Measurements from ENCODE around the gene HES3. TPM values are rescaled to one million over a fixed set of nuclear protein-coding genes. Genes with fewer than 3 reads are reported as not detected.

The HES3 gene, protein sequence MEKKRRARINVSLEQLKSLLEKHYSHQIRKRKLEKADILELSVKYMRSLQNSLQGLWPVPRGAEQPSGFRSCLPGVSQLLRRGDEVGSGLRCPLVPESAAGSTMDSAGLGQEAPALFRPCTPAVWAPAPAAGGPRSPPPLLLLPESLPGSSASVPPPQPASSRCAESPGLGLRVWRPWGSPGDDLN
- polyA plus RNA-seq (2013, experiment 1 of 4) = 22.3 TPM
- polyA plus RNA-seq (2013, experiment 2 of 4) = 28.2 TPM
- polyA plus RNA-seq (2013, experiment 3 of 4) = 53.8 TPM
- 47.1 TPM for polyA plus RNA-seq (2013, experiment 4 of 4)

DNA sequence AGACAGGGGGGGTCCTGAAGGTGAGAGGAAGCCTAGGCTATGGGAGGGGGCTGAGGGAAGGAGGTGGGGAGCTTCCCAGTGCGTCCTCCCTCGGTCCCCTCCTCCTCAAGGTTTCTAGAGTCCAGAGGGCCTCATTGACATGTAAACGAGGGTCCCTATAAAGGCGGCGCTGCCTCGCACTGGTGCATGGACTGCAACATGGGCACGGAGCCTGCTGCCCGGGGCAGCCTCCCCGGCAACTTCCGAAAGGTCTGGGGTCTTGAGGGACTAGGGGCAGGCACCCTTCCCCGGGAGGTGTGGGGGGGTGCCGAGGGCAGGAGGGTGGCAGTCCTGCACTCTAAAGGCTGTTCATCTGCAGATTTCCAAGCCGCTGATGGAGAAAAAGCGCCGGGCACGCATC, at the start of gene HES3:
HES3 (plus strand) TSS at position 187 of the 400 bp plus-strand sequence; CDS start at position 374, 187 bp downstream.
- WGBS, 2 experiments = 1% methylated on average over 16 of the region's 16 CpGs
- Histone ChIP-seq H3K9me3 (ENCODE audit: control insufficient read depth, low read length) (no peaks in the 10 kb centered on the region), H3K27ac (ENCODE audit: insufficient read depth, low read depth, low read length, poor library complexity, severe bottlenecking) (peak within 1 kb of the TSS; percentile 38), H3K36me3 (ENCODE audit: control insufficient read depth, insufficient read depth, low read length) (no peaks in the 10 kb centered on the region), H3K4me3 (ENCODE audit: insufficient read depth, low read depth, low read length) (peak within 1 kb of the TSS; percentile 61), H3K27me3 (ENCODE audit: control insufficient read depth, insufficient read depth, low read length, poor library complexity, severe bottlenecking) (peaks cover 68% of the 10 kb centered on the region), H3K4me1 (ENCODE audit: control insufficient read depth, insufficient read depth, low read length) (peaks cover 47% of the 10 kb centered on the region)

DNA sequence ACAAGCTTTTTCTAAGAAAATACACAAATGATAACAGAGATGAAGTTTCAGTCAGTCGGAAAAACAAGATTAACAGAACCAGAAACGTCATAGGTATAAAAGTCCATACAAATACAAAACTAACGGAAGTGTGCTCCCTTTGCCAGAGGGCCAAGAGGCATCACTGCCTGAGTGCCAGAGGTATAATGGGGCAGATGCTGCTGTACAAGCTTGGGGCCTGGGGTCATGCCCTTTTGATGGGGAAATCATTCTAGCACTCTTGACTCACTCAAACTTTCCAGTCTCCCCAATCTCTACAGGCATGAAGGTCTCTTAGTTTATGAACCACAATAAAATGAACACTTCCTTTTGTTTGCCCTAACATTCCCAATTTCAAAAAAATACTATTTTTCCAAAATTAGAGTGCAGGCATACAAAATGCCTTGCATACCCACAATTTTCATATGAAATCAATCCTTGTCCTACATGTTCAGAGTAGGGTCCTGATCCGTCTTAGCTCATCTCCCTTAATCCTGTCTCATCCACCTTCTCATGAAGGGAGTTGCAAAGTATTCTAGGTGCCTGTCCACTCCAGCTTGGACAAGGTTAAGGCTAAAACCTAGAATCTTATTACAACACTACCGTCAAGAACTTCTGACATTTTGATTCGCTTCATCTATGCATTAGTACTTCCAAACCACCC, 46.1 kb upstream of the HES3 start:
- Histone ChIP-seq H3K36me3 (ENCODE audit: control insufficient read depth, insufficient read depth, low read length) (peaks cover 17% of the 10 kb centered on the region), H3K27ac (ENCODE audit: insufficient read depth, low read depth, low read length, poor library complexity, severe bottlenecking) (no peak overlapping the region), H3K4me3 (ENCODE audit: insufficient read depth, low read depth, low read length) (peak overlapping the region; percentile 80), H3K27me3 (ENCODE audit: control insufficient read depth, insufficient read depth, low read length, poor library complexity, severe bottlenecking) (no peaks in the 10 kb centered on the region), H3K9me3 (ENCODE audit: control insufficient read depth, low read length) (no peaks in the 10 kb centered on the region), H3K4me1 (ENCODE audit: control insufficient read depth, insufficient read depth, low read length) (peaks cover 13% of the 10 kb centered on the region)
- 79 to 81% methylated on average over 6 of the region's 6 CpGs for WGBS, 2 experiments

DNA sequence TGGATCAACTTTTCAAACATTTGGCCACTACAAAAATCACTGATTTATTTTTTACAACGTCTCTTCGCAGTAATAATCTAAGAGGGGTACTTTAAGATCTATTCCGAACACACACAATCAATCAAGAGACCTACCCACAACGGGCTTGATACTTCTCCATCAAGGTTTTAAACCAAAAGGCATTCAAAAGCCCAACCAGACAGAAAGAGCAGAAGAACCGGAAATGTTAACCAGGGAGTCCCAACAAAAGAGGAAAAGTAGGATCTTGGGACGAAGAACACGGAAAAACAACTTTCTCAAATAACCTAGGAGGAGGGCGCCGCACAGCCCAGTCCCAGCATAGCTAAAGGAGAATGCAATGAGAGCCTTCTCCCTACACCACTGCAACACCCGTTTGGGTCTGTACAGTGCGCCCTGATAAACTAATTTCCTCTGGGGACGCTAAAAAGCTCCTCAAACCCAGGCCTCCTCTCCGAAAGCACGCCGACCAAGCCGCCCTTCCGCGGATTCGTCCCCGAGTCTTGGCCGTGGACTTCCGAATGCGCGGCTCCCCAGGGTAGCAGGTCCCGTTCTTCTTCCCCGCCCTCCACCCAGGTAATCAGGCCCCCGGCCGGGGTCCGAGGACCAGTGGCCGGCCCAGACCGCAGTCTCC, 45.2 kb upstream of the HES3 start:
- H3K4me1 ChIP-seq (ENCODE audit: control insufficient read depth, insufficient read depth, low read length) = peaks cover 13% of the 10 kb centered on the region
- H3K27ac ChIP-seq (ENCODE audit: insufficient read depth, low read depth, low read length, poor library complexity, severe bottlenecking) = peak overlapping the region; percentile 11

DNA sequence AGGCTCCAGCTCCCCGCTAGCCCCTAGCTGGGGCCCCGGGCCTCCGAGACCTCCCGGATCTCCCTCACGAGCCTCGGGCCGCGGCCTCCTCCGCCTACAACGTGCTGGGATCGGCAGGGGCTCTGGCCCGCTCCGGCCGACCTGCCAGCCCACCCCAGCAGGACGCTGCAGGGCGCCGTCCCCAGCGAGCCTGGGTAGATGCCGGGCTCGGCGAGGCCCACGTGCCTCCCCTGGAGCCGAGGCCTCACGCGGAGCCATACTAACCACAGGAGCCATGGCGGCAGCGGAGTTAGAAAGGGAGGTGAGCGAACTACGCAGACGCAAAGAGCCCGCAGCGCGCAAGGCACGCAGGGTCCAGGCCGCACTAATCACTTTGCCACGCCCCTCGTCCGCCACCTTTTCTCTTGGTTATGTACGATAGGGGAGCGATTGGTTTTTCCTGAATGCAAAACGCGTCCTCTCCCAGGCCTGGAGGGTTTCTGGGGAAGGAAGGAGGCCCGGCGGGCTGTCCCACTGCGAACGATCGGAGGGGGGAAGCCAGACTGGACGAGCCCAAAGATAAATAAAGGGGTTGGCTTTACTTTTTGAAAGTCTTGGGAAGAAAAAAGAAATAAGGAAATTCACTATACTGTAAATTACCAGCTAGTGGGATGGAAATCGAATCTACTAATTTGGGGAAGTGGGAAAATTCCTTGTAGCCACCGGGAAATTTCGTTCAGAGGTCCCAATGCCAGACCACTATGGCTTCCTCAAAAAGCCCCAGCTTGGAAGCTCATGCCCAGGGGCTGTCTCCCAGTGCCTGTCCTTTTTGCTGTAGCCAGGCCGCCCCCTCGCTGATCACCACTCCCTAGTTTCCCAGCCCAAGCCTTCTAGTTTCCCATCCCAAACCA, 44.4 kb upstream of the HES3 start, which contains the start of gene RPL22:
RPL22 (minus strand) TSS at position 298 of the 890 bp plus-strand sequence; CDS start at position 276, 22 bp downstream.
- peaks cover 13% of the 10 kb centered on the region for H3K4me1 ChIP-seq (ENCODE audit: control insufficient read depth, insufficient read depth, low read length)
- H3K9me3 ChIP-seq (ENCODE audit: control insufficient read depth, low read length) = no peaks in the 10 kb centered on the region
- H3K27me3 ChIP-seq (ENCODE audit: control insufficient read depth, insufficient read depth, low read length, poor library complexity, severe bottlenecking) = no peaks in the 10 kb centered on the region
- WGBS, 2 experiments = 1% methylated on average over 53 of the region's 53 CpGs
- peak within 1 kb of the TSS; percentile 80 for H3K4me3 ChIP-seq (ENCODE audit: insufficient read depth, low read depth, low read length)
- peaks cover under 1% of the 10 kb centered on the region for H3K36me3 ChIP-seq (ENCODE audit: control insufficient read depth, insufficient read depth, low read length)
- H3K27ac ChIP-seq (ENCODE audit: insufficient read depth, low read depth, low read length, poor library complexity, severe bottlenecking) = peak within 1 kb of the TSS; percentile 62

More for the DNA sequence above, 45.2 kb upstream of the HES3 start:
- Histone ChIP-seq H3K4me3 (ENCODE audit: insufficient read depth, low read depth, low read length) (peak overlapping the region; percentile 80), H3K9me3 (ENCODE audit: control insufficient read depth, low read length) (no peaks in the 10 kb centered on the region), H3K36me3 (ENCODE audit: control insufficient read depth, insufficient read depth, low read length) (peaks cover 8% of the 10 kb centered on the region), H3K27me3 (ENCODE audit: control insufficient read depth, insufficient read depth, low read length, poor library complexity, severe bottlenecking) (no peaks in the 10 kb centered on the region)
- WGBS, 2 experiments = 0 to 2% methylated on average over 31 of the region's 31 CpGs

DNA sequence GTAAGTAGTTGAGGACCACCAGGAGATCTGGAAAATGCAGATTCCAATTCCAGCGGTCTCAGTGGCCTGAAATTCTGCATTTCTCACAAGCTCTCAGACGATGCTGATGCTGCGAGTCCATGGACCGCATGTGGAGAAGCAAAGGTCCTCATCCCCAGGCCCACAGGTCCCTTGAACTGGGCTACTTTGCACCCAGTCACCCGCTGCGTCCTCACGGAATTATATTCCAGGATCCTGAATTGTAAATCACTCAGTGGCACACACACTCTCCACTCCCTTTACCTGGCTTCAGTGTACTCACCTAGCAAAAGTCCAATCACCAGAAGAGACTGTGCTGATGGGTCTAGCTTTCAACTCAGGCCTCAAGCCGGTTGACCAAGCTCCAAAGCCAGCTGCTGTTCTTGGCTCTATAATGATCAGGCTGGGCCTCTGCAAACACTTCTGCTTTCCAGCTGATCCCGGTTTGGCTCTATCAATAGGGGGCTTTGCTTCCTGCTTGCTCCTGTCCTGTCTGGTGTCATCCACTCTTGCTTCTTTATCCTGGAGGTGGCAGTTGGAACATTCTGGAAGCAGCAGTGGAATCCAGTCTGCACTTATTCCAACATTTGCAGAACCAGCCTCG, 43.7 kb upstream of the HES3 start:
- Histone ChIP-seq H3K4me3 (ENCODE audit: insufficient read depth, low read depth, low read length) (peak overlapping the region; percentile 80), H3K27ac (ENCODE audit: insufficient read depth, low read depth, low read length, poor library complexity, severe bottlenecking) (peak overlapping the region; percentile 62)

DNA sequence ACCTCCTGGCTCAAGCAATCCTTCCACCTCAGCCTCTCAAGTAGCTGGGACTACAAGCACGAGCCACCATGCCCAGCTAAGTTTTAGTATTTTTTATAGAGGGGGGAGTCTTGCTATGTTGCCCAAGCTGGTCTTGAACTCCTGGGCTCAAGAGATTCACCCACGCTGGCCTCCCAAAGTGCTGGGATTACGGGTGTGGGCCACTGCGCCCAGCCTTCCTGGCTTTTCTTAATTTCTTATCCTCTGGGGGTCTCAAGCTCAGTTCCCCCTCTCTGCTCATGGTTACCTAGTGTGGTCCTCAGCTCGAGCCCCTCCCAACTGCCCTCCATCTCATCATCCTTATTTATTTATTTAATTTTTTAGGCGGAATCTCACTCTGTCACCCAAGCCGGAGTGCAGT, 41.7 kb upstream of the HES3 start:
- WGBS, 2 experiments = 89 to 91% methylated on average over 7 of the region's 7 CpGs
- Histone ChIP-seq H3K36me3 (ENCODE audit: control insufficient read depth, insufficient read depth, low read length) (no peaks in the 10 kb centered on the region), H3K27me3 (ENCODE audit: control insufficient read depth, insufficient read depth, low read length, poor library complexity, severe bottlenecking) (peaks cover 24% of the 10 kb centered on the region), H3K4me1 (ENCODE audit: control insufficient read depth, insufficient read depth, low read length) (peaks cover 13% of the 10 kb centered on the region), H3K4me3 (ENCODE audit: insufficient read depth, low read depth, low read length) (no peak overlapping the region), H3K9me3 (ENCODE audit: control insufficient read depth, low read length) (no peaks in the 10 kb centered on the region), H3K27ac (ENCODE audit: insufficient read depth, low read depth, low read length, poor library complexity, severe bottlenecking) (no peak overlapping the region)

More for the DNA sequence above, 43.7 kb upstream of the HES3 start:
- peaks cover 5% of the 10 kb centered on the region for H3K27me3 ChIP-seq (ENCODE audit: control insufficient read depth, insufficient read depth, low read length, poor library complexity, severe bottlenecking)
- H3K36me3 ChIP-seq (ENCODE audit: control insufficient read depth, insufficient read depth, low read length) = no peaks in the 10 kb centered on the region
- 67% methylated on average over 10 of the region's 10 CpGs for WGBS, 2 experiments
- H3K4me1 ChIP-seq (ENCODE audit: control insufficient read depth, insufficient read depth, low read length) = peaks cover 13% of the 10 kb centered on the region
- H3K9me3 ChIP-seq (ENCODE audit: control insufficient read depth, low read length) = no peaks in the 10 kb centered on the region

DNA sequence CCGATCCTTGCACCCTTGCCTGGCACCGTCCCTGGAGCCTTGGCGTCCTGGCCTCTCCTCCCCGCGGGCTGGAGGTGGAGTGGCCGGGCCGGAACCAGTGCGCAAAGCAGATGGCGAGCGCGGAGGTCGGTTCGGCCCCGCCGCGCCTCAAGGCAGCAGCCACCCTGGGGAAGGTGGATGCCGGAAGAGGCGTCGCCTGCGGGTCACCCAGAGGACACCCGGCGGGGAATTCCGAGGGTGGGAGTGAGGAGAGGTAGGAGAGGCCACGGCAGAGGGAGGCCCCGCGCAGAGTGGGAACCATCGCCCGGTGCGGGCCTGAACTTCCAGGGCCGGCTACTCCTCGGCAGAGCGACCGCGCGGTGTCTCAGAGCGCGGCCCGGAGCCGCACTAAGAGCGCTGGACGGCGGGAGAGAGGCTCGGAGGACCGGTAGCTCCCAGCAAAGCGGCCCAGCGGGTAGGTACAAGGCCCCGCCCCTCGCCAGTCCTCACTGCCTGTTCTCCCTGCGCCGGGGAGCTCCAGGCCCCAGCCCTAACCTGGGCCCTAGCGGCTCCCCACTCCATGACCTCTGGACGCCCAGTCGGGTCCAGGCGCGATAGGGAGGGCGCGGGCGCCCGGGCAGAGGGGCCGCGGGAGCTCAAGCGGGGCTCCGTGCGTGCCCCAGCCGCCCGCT, 38.0 kb upstream of the HES3 start, which contains the start of gene RNF207:
RNF207 (plus strand) TSS at position 271 of the 671 bp plus-strand sequence. CDS start 417 bp downstream, outside the sequence.
- H3K27me3 ChIP-seq (ENCODE audit: control insufficient read depth, insufficient read depth, low read length, poor library complexity, severe bottlenecking) = peaks cover 53% of the 10 kb centered on the region
- H3K4me1 ChIP-seq (ENCODE audit: control insufficient read depth, insufficient read depth, low read length) = peaks cover 12% of the 10 kb centered on the region
- H3K4me3 ChIP-seq (ENCODE audit: insufficient read depth, low read depth, low read length) = peak within 1 kb of the TSS; percentile 39
- no peaks in the 10 kb centered on the region for H3K9me3 ChIP-seq (ENCODE audit: control insufficient read depth, low read length)
- peak within 1 kb of the TSS; percentile 80 for H3K27ac ChIP-seq (ENCODE audit: insufficient read depth, low read depth, low read length, poor library complexity, severe bottlenecking)
- no peaks in the 10 kb centered on the region for H3K36me3 ChIP-seq (ENCODE audit: control insufficient read depth, insufficient read depth, low read length)
- 10 to 12% methylated on average over 66 of the region's 66 CpGs for WGBS, 2 experiments

DNA sequence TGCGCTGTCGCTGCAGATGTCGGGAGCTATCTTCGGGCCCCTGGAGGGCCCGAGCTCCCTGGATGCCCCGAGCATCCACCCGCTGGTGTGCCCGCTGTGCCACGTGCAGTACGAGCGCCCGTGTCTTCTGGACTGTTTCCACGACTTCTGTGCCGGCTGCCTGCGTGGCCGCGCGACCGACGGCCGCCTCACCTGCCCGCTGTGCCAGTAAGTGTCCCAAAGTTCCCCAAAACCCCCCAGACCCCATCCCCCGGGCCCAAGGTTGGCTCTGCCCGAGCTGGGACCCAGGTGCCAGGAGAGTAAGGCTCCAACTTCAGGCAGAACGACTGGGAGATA, 37.5 kb upstream of the HES3 start:
- Histone ChIP-seq H3K27ac (ENCODE audit: insufficient read depth, low read depth, low read length, poor library complexity, severe bottlenecking) (no peak overlapping the region), H3K4me1 (ENCODE audit: control insufficient read depth, insufficient read depth, low read length) (peaks cover 12% of the 10 kb centered on the region), H3K36me3 (ENCODE audit: control insufficient read depth, insufficient read depth, low read length) (no peaks in the 10 kb centered on the region), H3K9me3 (ENCODE audit: control insufficient read depth, low read length) (no peaks in the 10 kb centered on the region), H3K4me3 (ENCODE audit: insufficient read depth, low read depth, low read length) (no peak overlapping the region), H3K27me3 (ENCODE audit: control insufficient read depth, insufficient read depth, low read length, poor library complexity, severe bottlenecking) (peaks cover 53% of the 10 kb centered on the region)
- 82 to 84% methylated on average over 25 of the region's 25 CpGs for WGBS, 2 experiments
